ENCODE measurements around the gene MDH2.
"Not testable (repeated sequence)": the region's sequence is repeated elsewhere in the genome, so short reads cannot be mapped to it uniquely, and the experiment has no call there.

MDH2 gene

GRCh38 chr7:76072243-76073148 lies 24.6 kb downstream of the MDH2 start:
- no peak for DNase-seq

- DNase-seq, result no peak
Observed at GRCh38 chr7:76073335-76073990, 25.6 kb downstream of the MDH2 start.

- no peak for DNase-seq
Observed at GRCh38 chr7:76074306-76074971, 26.5 kb downstream of the MDH2 start.

GRCh38 chr7:76074972-76075370 lies 27.1 kb downstream of the MDH2 start:
- DNase-seq, result no peak

GRCh38 chr7:76076995-76077394 lies 29.1 kb downstream of the MDH2 start:
- no peak for DNase-seq

GRCh38 chr7:76077435-76077834 lies 29.5 kb downstream of the MDH2 start:
- DNase-seq, result no peak

GRCh38 chr7:76080204-76080603 lies 32.3 kb downstream of the MDH2 start:
- no peak for DNase-seq

GRCh38 chr7:76084115-76084514 lies 36.2 kb downstream of the MDH2 start:
- not testable (repeated sequence) for DNase-seq

- DNase-seq, result no peak
Observed at GRCh38 chr7:76086070-76086469, 38.2 kb downstream of the MDH2 start.

GRCh38 chr7:76087362-76087791 lies 39.5 kb downstream of the MDH2 start:
- DNase-seq, result not testable (repeated sequence)

GRCh38 chr7:76089865-76090475 lies 42.1 kb downstream of the MDH2 start:
- no peak for DNase-seq

GRCh38 chr7:76091506-76091905 lies 43.6 kb downstream of the MDH2 start:
- DNase-seq, result no peak

- not testable (repeated sequence) for DNase-seq
Observed at GRCh38 chr7:76093531-76093930, 45.6 kb downstream of the MDH2 start.

- DNase-seq, result not testable (repeated sequence)
Observed at GRCh38 chr7:76094326-76094725, 46.4 kb downstream of the MDH2 start.

- DNase-seq, result no peak
Observed at GRCh38 chr7:76095908-76096307, 48.0 kb downstream of the MDH2 start.

- DNase-seq, result not testable (repeated sequence)
Observed at GRCh38 chr7:76101693-76102437, 54.0 kb downstream of the MDH2 start.

- not testable (repeated sequence) for DNase-seq
Observed at GRCh38 chr7:76103788-76104187, 55.9 kb downstream of the MDH2 start.

- not testable (repeated sequence) for DNase-seq
Observed at GRCh38 chr7:76106130-76106529, 58.2 kb downstream of the MDH2 start.

- no peak for DNase-seq
Observed at GRCh38 chr7:76106893-76107292, 59.0 kb downstream of the MDH2 start.

GRCh38 chr7:76108540-76109233 lies 60.8 kb downstream of the MDH2 start:
- DNase-seq, result peak; percentile 52

- peak; percentile 64 for DNase-seq
Observed at GRCh38 chr7:76113042-76113630, 65.2 kb downstream of the MDH2 start.
